Central memory CD4-positive, alpha-beta T cell (primary cell): ENCODE results near the gene KCNQ4.

Source experiments
- DNase-seq: peaks from one replicate; pipeline ENCODE4 v3.0.0; 2022

Gene KCNQ4

DNA sequence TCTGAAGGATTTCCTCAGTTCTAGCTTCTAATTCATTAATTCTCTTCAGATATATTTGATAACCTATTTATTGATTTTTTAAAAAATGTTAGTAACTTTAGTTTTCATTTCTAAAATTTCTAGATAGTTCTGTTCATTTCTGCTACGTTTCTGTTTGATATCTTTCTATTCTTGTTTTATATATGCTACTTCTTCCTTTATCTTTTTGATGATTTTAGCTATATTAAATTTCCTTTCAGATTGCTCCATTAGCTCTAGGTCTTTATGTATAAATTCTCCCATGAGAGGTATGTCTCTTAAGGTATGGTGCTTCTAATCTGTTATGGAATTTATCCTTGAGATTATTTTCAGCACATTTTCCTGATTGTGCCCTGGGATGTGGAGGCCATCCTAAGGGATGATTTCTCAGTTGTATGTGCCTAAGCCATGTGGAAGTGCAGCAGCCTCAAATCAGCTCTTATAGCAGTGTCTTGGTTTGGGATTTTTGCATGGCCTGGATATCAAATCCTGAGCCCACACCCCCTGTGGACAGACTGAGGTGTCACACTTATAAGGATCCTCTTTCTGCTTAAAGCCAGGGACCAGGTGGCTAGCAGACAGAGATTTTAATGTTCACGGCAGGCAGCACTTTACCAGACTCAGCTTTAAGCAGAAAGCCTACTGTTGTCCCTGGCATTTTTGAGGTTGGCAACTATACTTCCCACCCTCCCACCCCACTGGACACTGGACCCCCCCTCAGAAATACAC is 6.2 kb upstream of the KCNQ4 start:
- no peak for DNase-seq

DNA sequence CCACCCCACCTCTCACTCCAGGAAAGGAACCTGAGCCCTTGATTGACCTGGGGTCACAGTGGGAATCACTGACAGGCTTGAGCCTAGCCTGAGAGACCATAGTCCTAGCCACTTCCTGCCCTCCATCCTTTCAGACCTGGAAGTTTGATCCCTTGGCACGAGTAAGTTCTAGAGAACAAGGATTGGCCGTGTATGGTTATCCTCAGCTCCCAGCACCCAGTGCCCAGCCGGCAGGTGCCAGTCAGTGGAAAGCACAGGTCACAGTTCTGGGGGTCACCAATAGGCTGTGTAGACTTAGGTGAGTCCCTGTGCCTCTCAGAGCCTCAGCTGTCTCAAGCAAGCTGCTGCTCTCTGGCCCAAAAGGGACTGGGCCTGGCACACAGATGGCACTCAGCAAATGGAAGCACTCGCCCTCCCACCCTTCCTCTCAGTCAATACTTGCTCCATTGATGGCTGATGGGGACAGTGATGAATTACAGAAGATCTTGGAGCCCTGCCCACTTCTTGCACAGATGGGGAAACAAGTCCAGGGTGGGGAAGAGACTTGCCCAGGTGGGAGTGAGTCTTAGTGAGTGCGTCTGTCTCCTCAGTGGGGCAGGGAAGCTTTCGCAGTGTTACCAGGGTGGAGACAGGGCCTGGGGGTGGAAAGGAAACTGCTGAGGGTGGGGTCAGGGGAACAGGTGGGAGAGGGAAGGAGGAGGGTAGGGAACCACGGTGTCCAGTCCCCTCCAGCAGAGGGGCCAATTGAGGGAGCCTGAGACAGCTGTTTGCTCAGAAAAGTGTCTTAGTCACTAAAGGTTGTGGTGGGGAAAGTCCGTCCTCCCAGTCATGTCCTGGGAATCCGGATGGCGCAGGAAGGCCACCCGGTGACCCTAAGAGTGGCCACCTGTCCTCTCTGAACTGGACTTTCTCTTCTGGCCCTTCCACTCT is 2.6 kb upstream of the KCNQ4 start:
- no peak for DNase-seq

DNA sequence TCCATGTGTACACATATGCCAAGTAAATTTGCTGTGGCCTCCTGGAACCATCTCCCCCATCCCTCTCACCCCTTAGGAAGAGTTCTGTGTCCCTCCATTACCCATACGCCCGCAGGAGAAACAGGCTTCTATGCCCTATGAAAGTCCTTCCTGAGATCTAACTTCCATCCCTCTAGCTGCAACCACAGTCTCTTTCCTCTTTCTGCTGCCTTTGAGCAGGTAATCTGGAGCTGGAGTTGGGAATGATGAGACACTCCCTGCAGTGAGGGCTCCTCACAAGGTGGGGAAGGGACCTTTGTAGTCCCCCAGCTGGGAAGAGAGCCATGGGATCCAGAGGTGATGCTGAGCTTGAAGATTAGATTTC is 2.0 kb upstream of the KCNQ4 start:
- no peak for DNase-seq

DNA sequence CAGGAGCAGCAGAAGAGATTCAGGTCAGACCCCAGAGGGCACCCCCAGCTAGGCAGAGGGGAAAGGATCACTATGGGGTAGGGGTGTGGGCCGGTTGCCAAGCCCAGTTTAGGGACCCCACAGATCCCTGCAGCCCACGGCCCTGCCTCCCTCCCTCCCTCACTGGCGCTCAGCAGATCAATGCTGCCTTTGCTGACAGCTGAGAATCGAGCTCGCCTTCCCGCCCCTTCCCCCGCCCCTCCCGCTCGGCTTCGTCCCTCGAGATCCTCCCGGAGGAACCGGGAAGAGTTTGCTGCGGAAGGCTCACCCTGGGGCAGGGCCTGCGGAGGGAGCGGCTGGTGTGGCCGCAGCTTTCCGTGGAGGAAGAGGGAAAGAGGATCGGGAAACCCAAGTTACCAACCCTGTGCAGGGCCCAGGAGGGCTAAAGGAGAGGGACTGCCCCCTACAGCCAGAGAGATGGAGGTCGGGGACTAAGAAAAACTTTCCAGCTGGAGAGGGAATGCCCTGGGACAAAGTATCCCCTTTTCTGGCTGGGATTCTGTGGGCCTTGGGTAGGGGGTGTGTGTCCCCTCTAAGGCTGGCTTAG is 1.1 kb upstream of the KCNQ4 start:
- no peak for DNase-seq

DNA sequence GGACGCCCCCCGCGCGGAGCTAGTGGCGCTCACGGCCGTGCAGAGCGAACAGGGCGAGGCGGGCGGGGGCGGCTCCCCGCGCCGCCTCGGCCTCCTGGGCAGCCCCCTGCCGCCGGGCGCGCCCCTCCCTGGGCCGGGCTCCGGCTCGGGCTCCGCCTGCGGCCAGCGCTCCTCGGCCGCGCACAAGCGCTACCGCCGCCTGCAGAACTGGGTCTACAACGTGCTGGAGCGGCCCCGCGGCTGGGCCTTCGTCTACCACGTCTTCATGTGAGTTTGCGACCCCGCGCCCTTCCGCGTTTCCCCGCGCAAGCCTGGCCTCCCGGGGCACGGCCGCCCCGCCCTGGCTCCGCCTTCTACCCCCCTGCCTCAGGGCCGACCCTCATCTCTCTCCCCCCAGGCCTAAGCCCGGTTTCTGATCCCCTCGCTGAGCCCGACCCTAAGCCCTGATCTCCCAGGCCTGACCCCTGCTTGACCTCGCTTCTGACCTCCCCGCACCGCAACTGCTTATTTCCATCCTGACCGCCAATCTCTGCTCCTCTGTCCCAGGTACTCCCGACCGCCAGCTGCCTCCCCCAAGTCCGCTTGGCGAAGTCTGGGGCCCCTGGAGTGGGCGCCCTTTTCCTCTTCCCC is 669 bp downstream of the KCNQ4 start:
- no peak for DNase-seq

DNA sequence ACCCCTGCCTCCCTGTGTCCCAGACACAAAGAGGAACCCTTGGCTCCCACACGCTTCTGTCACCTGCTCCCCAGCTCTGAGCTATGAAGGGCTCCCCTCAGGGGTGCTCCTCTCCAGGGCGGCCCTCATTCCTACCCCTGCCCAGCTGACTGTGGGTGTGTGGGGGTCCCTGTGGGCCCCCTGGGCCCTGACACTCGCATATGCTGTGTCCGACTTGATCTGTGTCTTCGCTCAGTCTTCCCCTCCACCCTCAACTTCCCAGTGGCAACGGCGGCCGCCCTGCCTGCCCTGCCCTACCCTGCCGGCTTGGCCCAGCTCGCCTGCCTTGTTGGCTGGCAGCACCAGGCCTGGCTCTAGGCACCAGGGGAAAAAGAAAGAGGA is 1.2 kb downstream of the KCNQ4 start:
- DNase-seq, result no peak

DNA sequence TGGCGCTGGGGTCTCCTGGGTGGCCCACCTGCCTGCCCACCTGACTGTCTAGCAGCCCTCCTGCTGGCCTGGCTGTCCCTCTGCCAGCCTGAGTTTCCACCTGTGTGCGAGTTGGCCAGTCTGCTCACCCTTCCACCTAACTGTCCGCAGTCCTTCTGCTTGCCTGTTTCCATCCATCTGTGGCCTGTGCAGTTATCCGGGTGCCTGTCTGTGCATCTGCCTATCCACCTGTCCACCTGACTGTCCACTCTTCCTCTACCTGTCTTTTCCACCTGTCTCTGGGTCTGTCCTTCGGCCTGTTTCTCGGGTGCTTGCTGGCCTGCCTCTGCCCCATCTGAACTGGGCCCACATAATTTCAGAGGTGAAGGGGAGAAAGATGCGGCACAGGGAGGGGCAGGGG is 1.9 kb downstream of the KCNQ4 start:
- DNase-seq, result no peak

DNA sequence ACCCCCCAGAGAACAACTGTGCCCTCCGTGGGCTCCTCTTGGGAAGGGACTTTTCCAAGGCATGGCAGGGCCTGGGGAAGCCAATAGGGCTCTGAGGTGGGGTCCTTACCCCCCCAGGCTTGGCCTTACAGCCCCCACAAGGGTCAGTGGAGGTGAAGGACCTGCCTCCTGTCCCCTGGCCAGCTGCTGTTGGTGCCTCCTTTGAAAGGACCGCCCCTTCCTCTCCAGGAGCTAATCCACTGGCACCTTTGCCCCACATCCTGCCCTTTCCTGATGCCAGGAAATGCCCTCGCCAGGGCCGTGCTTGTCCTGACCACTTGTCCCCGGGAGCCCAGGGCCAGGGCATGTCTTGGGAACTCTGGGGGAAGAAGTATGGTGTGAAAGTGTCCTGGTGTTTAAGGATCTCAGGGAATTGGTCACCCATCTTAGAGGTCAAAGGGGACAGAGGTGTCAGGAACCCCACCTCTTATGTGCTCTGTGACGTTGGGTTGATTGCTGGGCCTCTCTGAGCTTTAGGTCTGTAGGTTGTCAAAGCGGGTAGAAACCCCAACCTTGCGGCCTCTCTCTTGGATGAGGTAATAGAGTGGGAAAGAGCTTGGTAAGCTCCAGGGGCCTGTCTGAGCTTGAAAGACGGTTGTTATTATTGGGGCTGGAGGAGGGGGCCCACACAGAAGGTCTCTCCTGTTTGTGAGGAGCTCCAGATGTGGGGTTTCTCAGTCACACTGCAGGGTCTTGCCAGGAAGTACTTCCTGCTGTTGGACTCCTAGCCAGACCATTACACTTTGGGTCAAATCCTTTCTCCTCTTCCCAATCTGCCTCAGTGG is 2.8 kb downstream of the KCNQ4 start:
- DNase-seq, result no peak

DNA sequence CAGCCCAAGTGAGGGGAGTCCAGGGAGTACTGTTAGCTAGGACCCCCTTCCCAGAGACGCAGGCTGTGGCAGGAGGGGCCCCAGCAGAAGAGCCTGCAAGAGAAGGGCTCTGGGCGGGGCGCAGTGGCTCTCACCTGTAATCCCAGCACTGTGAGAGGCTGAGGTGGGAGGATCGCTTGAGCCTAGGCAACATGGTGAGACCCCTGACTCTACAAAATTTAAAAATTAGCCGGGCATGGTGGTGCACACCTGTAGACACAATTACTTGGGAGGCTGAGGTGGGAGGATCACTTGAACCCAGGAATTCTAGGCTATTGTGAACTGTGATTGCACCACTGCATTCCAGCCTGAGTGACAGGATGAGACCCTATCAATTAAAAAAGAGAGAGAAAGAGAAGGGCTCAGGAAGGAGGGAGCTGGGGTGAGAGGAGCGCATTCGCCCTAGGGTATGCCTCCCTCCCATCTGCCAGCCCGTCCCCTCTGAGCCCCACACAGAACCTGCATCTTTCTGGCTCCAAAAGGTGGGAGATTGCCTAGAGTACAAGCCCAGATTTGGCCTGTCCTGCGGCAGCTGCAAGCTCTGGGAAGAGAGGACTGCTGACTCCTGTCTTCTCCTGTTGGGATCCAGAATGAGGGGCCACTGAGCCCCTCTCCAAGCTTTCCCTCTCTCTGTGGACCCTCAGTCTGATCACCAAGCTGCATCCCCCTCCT is 3.6 kb downstream of the KCNQ4 start:
- no peak for DNase-seq

DNA sequence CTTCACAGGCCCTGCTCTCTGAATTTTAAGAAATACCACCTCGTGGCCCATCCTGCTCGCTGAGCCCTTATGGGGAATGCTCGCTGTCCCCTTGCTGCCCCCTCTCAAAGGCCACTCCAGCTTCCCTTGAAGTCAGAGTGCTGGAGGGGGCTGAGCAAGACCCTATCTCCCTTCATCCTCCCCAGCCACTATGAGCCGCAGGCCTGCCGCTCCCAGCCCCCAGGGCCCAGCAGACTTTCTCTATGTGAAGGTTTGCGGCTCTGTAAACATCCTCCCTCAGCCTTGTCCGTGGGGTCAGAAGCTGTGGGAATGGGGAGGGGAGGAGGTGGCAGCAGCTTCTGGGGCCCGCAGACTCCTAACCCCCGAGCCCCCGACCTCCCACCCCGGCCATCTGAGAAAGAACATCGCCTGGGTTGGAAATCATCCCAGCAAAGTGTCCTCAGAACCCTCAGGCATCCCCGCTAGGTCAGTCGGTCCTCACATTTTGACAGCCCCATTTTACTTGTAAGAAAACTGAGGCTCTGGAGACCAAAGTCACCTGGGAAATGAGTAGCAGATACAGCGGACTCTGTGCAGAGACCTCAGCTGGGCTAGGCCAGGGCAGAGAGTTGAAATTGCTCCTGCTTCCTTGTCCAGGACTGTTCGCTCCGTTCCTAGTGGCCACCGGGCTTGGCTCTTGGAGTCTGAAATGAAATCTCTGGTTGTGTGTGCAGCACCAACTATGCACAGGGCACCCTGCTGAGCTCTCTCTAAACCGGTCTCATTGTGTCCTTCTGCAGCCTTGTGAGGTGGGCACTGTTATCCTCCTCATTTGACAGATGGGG is 4.4 kb downstream of the KCNQ4 start:
- DNase-seq, result no peak

DNA sequence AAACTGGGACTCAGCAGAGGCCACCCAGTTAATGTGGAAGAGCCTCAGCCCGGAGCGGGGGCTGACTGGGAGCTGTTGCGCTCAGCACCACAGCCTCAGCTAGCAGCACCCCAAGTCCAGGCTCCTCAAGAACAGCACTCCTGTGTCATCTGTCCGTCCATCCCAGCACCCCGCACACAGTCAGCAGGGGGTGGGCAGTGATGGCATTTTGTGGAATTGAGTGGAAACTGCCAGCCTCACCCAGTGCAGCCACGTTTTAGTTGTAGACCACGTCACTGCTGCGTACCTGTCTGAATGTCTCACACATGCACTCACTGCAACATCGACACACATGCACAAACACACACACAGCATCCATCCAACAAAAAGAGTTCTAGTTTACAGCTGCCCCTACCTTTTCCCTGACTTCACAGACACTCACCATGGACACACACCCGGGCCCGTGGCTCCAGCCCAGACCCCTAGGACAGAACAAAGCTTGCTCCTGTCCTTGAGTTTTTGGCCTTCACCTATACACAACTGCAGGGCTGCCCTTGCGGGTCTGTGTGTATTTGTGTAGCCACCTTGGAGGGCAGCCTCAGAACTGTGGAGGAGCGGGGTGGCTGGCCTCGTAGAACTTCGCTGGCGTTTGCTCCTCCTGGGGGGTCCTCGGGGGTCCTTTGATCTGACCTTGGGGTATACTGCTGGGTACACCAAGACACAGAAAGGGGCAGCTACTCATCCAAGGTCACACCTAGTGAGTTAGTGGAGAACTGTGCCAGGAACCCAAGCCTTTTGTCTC is 5.2 kb downstream of the KCNQ4 start:
- DNase-seq, result no peak

DNA sequence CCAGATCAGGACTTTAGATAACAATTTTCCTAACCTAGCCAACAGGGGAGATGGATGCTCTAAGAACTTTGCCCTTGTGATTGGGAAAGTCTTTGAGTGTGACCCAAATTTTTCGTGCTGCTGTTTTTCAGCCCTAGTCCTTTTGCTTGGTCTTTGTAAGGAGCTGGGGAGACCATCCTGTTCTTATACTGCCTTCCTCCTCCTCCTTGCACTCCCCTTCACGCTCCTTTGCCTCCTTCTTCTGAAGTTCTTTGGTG is 5.7 kb downstream of the KCNQ4 start:
- no peak for DNase-seq

DNA sequence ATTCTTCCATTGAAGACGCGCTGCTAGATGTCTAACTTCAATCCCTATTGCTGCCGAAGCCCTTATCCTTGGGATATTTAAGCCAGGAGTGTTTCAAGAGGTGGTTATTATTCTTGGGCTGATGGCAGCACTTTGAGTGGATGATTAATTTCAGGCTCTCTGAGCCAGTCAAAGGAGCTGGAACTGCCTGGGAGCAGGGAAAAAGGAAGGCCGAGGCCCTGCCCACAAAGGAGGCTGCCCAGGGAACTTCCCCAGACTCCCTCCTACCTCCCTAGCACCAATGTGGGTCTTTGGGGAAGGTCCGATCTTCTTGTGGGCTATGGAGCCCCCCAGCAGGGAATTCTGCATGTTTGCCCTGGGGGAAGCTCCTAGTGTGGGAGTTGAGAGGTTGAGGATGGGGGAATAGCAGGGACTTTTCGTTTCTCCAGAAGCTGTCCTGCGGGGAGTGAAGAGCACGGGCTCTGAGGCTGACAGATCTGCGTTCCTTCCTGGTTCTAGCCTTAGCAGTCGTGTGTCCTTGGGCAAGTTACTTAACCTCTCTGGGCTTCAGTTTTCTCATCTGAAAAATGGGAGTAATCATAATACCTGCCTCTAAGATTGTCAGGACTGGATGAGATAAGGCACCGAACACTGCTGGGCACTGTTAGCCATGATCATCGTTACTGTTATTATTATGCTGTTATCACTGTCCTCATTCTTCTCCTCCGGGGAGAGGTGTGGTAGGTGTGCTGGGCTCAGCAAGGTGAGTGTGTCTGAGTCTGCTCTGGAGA is 6.3 kb downstream of the KCNQ4 start:
- no peak for DNase-seq

DNA sequence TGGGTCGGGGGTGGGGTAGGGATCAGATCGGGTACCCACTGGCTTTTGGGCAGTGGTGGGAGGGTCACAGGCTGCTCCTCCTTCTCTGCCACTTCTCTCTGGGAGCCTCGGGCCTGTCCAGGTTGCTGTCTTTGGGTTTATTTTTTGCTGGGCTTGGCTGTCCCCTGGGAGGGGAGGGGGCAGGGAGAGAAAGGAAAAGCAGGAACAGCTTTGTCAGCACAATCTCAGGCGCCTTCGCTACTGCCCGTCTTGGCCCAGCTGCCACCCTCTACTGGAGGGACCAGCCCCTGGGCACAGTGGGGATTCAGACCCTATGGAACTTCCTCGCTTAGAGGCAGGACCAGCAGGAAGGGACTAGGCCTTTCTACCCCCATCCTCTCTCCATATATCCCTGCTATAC is 8.4 kb downstream of the KCNQ4 start:
- DNase-seq, result no peak

DNA sequence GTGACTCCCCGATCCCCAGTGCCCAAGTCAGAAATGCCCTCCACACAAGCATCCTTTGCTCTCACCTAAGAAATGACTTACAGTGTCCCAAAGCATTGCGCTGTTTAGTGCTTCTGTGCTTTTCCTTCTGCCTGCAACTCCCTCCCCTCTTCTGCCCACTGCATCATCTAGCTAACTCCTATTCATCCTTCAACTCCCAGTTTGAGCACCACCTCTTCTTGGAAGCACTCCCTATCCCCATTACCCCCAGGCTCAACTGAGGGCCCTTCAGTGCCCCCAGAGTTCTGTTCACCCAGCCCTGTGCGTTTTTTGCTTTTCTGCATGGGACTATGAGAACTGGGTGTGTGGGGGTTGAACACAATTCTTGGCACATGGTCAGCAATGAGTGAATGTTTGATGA is 10.0 kb downstream of the KCNQ4 start:
- DNase-seq, result no peak

DNA sequence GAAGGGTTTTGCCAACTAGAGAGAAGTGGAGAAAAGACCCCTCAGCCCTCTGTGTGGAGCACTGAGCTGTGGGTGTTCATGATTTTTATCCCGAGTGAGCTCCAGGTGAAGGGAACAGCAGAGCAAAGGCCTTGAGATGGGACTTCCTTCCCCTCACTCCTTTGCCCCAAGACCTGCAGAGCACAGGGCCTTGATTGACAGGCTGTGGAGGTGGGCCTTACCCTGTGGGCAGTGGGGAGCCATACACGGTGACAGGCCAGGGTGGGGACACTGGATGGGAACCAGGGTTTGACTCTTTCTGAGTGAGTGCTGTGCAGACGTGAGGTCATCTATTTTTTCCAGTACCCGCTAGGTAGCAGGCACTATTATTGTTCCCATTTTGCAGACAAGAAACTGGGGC is 10.5 kb downstream of the KCNQ4 start:
- DNase-seq, result no peak

DNA sequence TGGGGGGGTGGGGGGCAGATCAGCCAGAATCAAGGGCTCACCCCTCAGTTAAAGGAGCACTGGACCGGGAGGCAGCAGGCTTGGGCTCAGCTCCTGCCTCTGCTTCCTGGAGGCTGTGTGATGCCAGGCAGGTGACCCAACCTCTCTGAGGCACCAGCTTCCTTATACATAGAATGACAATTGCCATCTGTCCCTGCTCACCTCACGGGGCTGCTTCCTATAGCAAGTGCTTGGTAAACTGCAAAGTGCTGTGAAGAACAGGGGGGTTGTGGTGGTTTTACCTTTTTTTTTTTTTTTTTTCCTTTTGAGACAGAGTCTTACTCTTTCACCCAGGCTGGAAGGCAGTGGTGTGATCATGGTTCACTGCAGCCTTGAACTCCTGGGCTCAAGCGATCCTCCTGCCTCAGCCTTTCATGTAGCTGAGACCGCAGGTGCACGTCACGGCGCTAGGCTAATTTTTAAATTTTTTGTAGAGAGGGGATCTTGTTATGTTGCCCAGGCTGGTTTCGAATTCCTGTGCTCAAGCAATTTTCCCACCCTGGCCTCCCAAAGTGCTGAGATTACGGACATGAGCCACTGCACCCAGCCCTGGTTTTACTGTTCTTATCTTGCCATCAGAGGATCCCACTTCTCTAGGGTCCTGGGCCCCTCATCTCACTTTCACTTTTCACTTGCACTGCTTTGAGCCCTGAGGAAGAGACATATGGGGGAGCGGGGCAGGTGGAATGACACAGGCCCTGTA is 11.6 kb downstream of the KCNQ4 start:
- DNase-seq, result no peak

DNA sequence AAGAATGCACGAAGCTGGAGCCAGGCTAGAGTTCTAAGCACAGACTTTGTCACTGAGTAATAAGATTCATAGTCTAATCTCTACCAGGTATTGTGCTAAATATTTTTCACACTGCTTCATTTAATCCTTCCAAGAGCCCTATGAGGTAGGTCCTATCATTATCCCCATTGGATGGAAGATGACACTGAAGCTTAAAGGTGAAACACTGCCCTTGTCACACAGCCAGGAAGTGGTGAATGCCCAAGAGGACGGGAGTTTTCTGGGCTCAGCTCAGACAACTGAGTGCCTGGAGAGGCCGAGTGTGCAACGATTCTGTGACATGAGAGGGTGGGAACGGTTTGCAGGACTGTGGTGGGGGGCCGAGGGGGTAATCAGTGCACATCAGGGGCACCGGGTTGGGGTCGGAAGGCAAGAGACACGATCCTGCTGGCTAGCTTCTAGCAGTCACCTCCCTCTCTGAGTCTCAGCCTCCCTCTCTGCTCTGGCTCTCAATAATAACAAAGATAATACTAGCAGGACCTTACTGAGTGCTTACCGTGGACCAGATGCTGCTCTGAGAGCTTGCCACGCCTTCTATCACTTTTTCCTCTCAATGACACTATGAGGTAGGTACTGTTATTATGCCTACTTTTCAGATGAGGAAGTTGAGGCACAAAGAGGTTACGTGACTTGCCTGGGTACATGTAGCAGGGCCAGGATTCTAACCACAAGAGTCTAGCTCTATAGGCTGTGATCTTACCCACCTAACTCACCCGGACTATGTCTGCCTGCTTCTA is 12.4 kb downstream of the KCNQ4 start:
- no peak for DNase-seq
